Fibroblast of the aortic adventitia (primary cell): Measurements from ENCODE around the gene SLC4A4. TPM values are rescaled to one million over a fixed set of nuclear protein-coding genes. Genes with fewer than 3 reads are reported as not detected.

Experiments used
- DNase-seq: peaks from one replicate; pipeline ENCODE4 v3.0.0-alpha.2; 2010; ENCODE audit warnings: low read depth
- H3K4me3 ChIP-seq: 2 replicates; pipeline ENCODE4 v1.5.1; 2011; ENCODE audit warnings: low read depth, mild to moderate bottlenecking, control low read depth, low read length, moderate library complexity
- CTCF ChIP-seq: IDR thresholded peaks from 2 replicates; pipeline ENCODE4 v1.5.1; 2011; ENCODE audit warnings: mild to moderate bottlenecking, low read length, control low read depth, inconsistent platforms; ENCODE audit not compliant: insufficient read depth
- total RNA-seq: library from RNA; depleted of rRNA; stranded (reverse); fragments of >200 nt; gene quantifications from 2 replicates; pipeline ENCODE4 v1.2.3, GENCODE V29; 2012; ENCODE audit warnings: low replicate concordance

SLC4A4 gene
- total RNA-seq = 2.1 and 2.4 TPM in 2 replicates

DNA sequence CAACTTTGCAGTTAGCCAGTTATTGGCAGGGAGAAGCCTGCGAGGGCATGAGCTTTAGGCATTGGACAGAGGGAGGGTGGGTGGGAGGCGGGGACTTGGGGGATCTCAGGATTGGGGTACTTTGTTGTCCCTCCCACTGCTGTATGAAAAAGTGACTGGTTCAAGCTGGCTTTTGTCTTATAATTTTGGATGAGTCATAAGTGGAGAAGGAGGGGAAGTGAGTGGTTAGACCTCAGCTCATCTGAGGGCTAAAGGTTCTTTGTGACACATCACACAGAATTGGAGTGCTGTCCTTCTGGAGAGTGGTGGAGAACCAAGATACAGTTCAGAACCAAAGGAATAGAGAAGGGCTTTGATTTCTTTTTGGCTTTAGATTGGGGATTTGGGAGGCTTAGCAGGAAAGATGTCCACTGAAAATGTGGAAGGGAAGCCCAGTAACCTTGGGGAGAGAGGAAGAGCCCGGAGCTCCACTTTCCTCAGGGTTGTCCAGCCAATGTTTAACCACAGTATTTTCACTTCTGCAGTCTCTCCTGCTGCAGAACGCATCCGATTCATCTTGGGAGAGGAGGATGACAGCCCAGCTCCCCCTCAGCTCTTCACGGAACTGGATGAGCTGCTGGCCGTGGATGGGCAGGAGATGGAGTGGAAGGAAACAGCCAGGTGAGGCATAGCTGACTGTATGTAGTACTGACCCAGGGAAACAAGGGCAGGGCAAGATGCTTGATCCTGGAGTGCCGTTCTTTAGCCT lies at the start of gene SLC4A4:
SLC4A4 (plus strand) TSS at position 175 of the 748 bp plus-strand sequence.
- no peak for TF ChIP-seq CTCF
- peak; percentile 20 for DNase-seq
- no peak within 1 kb of the TSS for H3K4me3 ChIP-seq

DNA sequence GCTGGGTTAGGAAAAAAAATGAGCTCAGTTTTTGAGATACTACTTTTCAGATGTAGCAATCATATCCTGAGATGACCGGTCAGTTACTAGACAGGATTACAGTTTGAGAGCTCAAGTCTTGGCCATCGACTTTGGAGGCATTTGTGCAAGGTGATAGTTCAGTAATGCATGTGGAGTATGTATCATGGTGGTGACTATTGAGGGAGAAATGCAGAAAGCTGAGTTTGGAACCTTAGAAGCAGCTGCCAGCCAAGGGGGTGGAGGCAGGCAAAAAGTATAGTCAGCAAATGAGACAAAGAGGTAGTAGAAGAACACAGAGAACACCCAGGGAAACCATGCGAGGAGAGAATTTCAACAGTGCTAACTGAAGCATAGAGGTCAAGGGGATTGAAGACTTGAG lies 48.7 kb upstream of the SLC4A4 start:
- DNase-seq = peak; percentile 85
- no peak overlapping the region for H3K4me3 ChIP-seq
- no peak for TF ChIP-seq CTCF

- no peak for DNase-seq
- TF ChIP-seq CTCF = no peak
Measured at GRCh38 chr4:71290476-71290875, 48.3 kb upstream of the SLC4A4 start.

GRCh38 chr4:71292228-71292627 lies 46.6 kb upstream of the SLC4A4 start:
- DNase-seq = no peak
- no peak overlapping the region for H3K4me3 ChIP-seq
- no peak for TF ChIP-seq CTCF

More at GRCh38 chr4:71290476-71290875, 48.3 kb upstream of the SLC4A4 start:
- no peak overlapping the region for H3K4me3 ChIP-seq

- TF ChIP-seq CTCF = no peak
- H3K4me3 ChIP-seq = no peak overlapping the region
- peak; percentile 70 for DNase-seq
Measured at GRCh38 chr4:71293705-71294104, 45.1 kb upstream of the SLC4A4 start.

GRCh38 chr4:71294301-71294700 lies 44.5 kb upstream of the SLC4A4 start:
- TF ChIP-seq CTCF = no peak
- DNase-seq = peak; percentile 37
- no peak overlapping the region for H3K4me3 ChIP-seq

DNA sequence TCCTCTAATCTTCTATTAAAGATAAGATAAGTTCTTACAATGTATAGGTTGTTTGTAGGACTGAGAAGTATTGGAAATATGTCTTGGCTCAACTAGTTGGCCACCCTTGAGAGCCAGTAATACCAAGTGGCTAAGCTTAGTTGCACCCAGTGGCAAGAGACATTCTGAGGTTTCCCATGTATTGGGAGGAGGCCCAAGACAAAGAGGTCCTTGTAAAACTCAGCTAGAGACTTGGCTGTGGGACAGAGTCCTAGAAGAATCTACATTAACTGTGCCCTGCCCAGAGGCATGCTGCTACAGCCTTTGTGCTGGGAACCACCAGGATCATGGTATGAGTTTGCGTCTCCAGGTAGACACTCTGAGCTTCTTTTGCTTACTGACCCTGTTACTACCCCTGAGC lies 41.9 kb upstream of the SLC4A4 start:
- DNase-seq = peak; percentile 52
- TF ChIP-seq CTCF = no peak
- H3K4me3 ChIP-seq = no peak overlapping the region
